A673 (cell line): ENCODE data around the gene ZNF142. TPM values are rescaled to one million over a fixed set of nuclear protein-coding genes. Genes with fewer than 3 reads are reported as not detected.

Experiments used
- BruUV-seq: library from RNA; stranded (reverse); fragments of 400-500 nt; replicated peaks from 2 replicates; lab custom pipeline; 2021; lab: Mats Ljungman, UMichigan
- CTCF ChIA-PET: fragments of 300-600 bp; sonication (Branson Sonifier 250); formaldehyde crosslinking; loops from one replicate; lab custom pipeline; 2022; ENCODE audit warnings: antibody characterized with exemption; lab: Charles Lee
- POLR2A ChIA-PET: fragments of 300-600 bp; sonication (Branson Sonifier 250); formaldehyde crosslinking; loops from one replicate; lab custom pipeline; 2022; ENCODE audit warnings: antibody characterized with exemption; ENCODE audit not compliant: low non-redundant PET; lab: Charles Lee
- DNase-seq: peaks from one replicate; pipeline ENCODE4 v3.0.0-alpha.2; 2015; ENCODE audit warnings: low spot score
- H3K27ac ChIP-seq: fragments of 200-600 bp; sonication (generic); 2 replicates; pipeline ENCODE4 v1.5.1; 2016; ENCODE audit warnings: mixed run types, low read depth, mild to moderate bottlenecking, mixed read lengths, antibody characterized with exemption, low read length; ENCODE audit not compliant: poor library complexity, severe bottlenecking
- H3K27me3 ChIP-seq: fragments of 200-600 bp; sonication (generic); replicated peaks from 2 replicates; pipeline ENCODE4 v1.6.1; 2017; ENCODE audit warnings: mixed run types, low read depth, mild to moderate bottlenecking, mixed read lengths, antibody characterized with exemption, low read length; ENCODE audit not compliant: insufficient read depth, poor library complexity
- H3K36me3 ChIP-seq: fragments of 200-600 bp; sonication (generic); 2 replicates; pipeline ENCODE4 v1.6.1; 2016; ENCODE audit warnings: mixed run types, mild to moderate bottlenecking, mixed read lengths, antibody characterized with exemption, low read length; ENCODE audit not compliant: insufficient read depth, poor library complexity, severe bottlenecking
- H3K4me1 ChIP-seq: fragments of 200-600 bp; sonication (generic); 2 replicates; pipeline ENCODE4 v1.6.1; 2017; ENCODE audit warnings: mixed run types, mild to moderate bottlenecking, mixed read lengths, antibody characterized with exemption, low read length; ENCODE audit not compliant: insufficient read depth, poor library complexity, severe bottlenecking
- H3K4me3 ChIP-seq: fragments of 200-600 bp; sonication (generic); 2 replicates; pipeline ENCODE4 v1.5.1; 2016; ENCODE audit warnings: low read depth, mixed run types, mild to moderate bottlenecking, mixed read lengths, low read length; ENCODE audit not compliant: poor library complexity, severe bottlenecking
- H3K9me3 ChIP-seq: fragments of 200-600 bp; sonication (generic); 2 replicates; pipeline ENCODE4 v1.6.1; 2016; ENCODE audit warnings: mixed run types, low read depth, mild to moderate bottlenecking, mixed read lengths, antibody characterized with exemption, low read length; ENCODE audit not compliant: poor library complexity, severe bottlenecking
- EZH2 ChIP-seq: fragments of 200-600 bp; sonication (generic); IDR thresholded peaks from 2 replicates; pipeline ENCODE4 v1.6.1; 2017; ENCODE audit warnings: borderline replicate concordance, low read depth, mild to moderate bottlenecking, mixed read lengths, antibody characterized with exemption, low read length; ENCODE audit not compliant: poor library complexity, severe bottlenecking
- intact Hi-C: fragments of 100-400 bp; cut with micrococcal nuclease; formaldehyde crosslinking; loops from one replicate; pipeline ENCODE4 v1.10.0; 2022; ENCODE audit not compliant: unreplicated experiment
- total RNA-seq: library from RNA; stranded (reverse); gene quantifications from 2 replicates; pipeline ENCODE4 v1.2.3, GENCODE V29; 2021
- TF ChIP-seq, protein P1 (sequence below): fragments of 300-800, 200-600 bp; sonication (generic); conservative IDR thresholded peaks from 2 replicates; pipeline ENCODE4 v1.5.1; 2017; ENCODE audit warnings: low read depth, mild to moderate bottlenecking, antibody characterized with exemption, low read length, moderate library complexity, mixed read lengths

ZNF142 gene
- total RNA-seq, 1 experiment from 2014 or later = 65.3 TPM

GRCh38 chr2:218701806-218702205, 42.4 kb upstream of the ZNF142 start:
- no peak for DNase-seq
- intact Hi-C loops = no loop called here
- POLR2A ChIA-PET = no interaction called here
- H3K4me1 ChIP-seq = no peaks in the 10 kb centered on the region
- H3K27me3 ChIP-seq = no peaks in the 10 kb centered on the region
- no peak overlapping the region for H3K4me3 ChIP-seq
- TF ChIP-seq, protein P1, sequence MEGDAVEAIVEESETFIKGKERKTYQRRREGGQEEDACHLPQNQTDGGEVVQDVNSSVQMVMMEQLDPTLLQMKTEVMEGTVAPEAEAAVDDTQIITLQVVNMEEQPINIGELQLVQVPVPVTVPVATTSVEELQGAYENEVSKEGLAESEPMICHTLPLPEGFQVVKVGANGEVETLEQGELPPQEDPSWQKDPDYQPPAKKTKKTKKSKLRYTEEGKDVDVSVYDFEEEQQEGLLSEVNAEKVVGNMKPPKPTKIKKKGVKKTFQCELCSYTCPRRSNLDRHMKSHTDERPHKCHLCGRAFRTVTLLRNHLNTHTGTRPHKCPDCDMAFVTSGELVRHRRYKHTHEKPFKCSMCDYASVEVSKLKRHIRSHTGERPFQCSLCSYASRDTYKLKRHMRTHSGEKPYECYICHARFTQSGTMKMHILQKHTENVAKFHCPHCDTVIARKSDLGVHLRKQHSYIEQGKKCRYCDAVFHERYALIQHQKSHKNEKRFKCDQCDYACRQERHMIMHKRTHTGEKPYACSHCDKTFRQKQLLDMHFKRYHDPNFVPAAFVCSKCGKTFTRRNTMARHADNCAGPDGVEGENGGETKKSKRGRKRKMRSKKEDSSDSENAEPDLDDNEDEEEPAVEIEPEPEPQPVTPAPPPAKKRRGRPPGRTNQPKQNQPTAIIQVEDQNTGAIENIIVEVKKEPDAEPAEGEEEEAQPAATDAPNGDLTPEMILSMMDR = no peak
- TF ChIP-seq EZH2 = no peak
- CTCF ChIA-PET = interaction anchor here (0.9 kb wide), 1 partner anchor 8 kb away, joined by 3 read pairs; no protein-coding TSS in a partner anchor
- no TSS peak for BruUV-seq
- no peaks in the 10 kb centered on the region for H3K9me3 ChIP-seq
- no peak overlapping the region for H3K27ac ChIP-seq
- H3K36me3 ChIP-seq = peaks cover 5% of the 10 kb centered on the region

DNA sequence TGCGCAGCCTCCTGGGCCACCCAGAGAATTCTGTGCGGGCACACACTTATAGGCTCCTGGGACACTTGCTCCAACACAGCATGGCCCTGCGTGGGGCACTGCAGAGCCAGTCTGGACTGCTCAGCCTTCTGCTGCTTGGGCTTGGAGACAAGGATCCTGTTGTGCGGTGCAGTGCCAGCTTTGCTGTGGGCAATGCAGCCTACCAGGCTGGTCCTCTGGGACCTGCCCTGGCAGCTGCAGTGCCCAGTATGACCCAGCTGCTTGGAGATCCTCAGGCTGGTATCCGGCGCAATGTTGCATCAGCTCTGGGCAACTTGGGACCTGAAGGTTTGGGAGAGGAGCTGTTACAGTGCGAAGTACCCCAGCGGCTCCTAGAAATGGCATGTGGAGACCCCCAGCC, 39.5 kb upstream of the ZNF142 start:
- POLR2A ChIA-PET = no interaction called here
- Histone ChIP-seq H3K36me3 (peaks cover 5% of the 10 kb centered on the region), H3K4me3 (no peak overlapping the region), H3K9me3 (no peaks in the 10 kb centered on the region), H3K27ac (peak overlapping the region; percentile 16), H3K27me3 (no peaks in the 10 kb centered on the region), H3K4me1 (no peaks in the 10 kb centered on the region)
- intact Hi-C loops = no loop called here
- no TSS peak for BruUV-seq
- CTCF ChIA-PET = no interaction called here
- DNase-seq = no peak
- no peak for TF ChIP-seq EZH2
- TF ChIP-seq, protein P1 = no peak

DNA sequence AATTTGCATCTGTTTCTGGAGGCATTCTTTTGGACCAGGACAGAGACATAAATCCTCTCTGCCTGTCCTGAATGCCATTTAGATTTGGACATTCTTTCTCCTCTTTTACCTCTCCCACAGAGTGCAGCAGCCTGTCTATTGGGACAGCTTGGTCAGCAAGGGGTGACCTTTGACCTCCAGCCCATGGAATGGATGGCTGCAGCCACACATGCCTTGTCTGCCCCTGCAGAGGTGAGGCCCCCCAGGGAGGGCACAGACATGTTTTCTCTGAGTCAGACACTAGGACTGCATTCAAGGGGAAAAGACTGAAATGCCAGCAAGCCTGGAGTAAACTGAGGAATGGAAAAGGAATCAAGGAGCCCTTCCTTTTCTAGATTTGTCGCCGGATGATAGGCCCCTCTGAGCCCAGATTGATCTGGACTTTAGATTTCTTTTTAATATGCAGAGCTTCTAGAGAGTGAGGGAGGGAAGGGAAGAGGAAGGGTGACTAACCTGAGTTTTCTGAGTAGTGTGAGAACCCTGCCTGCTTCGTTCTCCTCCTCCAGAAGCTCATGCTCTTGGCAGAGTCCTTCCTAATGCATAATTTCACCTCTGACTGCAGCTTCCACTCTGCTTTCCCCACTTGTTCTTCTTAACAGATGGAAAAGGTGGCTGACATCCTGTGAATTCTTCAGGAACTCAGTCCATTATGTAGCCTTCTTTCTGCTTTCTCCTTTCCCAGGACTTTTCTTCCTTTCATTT, 35.2 kb upstream of the ZNF142 start:
- CTCF ChIA-PET = no interaction called here
- Histone ChIP-seq H3K27ac (no peak overlapping the region), H3K4me1 (no peaks in the 10 kb centered on the region), H3K4me3 (no peak overlapping the region), H3K36me3 (peaks cover 17% of the 10 kb centered on the region), H3K9me3 (no peaks in the 10 kb centered on the region), H3K27me3 (no peaks in the 10 kb centered on the region)
- no peak for DNase-seq
- POLR2A ChIA-PET = no interaction called here
- no TSS peak for BruUV-seq
- intact Hi-C loops = loop anchor here (5.0 kb wide), 1 partner anchor 392 kb away; no protein-coding TSS in a partner anchor
- TF ChIP-seq EZH2 = no peak
- TF ChIP-seq, protein P1 = no peak
